HEK293T (cell line): Measurements from ENCODE around the gene ARHGAP8.

Source experiments
- FOXA1 ChIP-seq: fragments of 450-650 bp; IDR thresholded peaks from 2 replicates; pipeline ENCODE4 v1.6.1; 2016; ENCODE audit warnings: mild to moderate bottlenecking
- FOXK2 ChIP-seq: fragments of 450-650 bp; IDR thresholded peaks from 2 replicates; pipeline ENCODE4 v1.6.1; 2016; ENCODE audit warnings: mild to moderate bottlenecking
- LEF1 ChIP-seq: fragments of 450-650 bp; IDR thresholded peaks from 2 replicates; pipeline ENCODE4 v1.6.1; 2017; ENCODE audit warnings: mild to moderate bottlenecking, borderline replicate concordance
- NFRKB ChIP-seq: fragments of 450-650 bp; IDR thresholded peaks from 2 replicates; pipeline ENCODE4 v1.6.1; 2016; ENCODE audit warnings: mild to moderate bottlenecking, moderate library complexity
- SP1 ChIP-seq: fragments of 450-650 bp; IDR thresholded peaks from 2 replicates; pipeline ENCODE4 v1.6.1; 2017
- TARDBP ChIP-seq: fragments of 450-650 bp; IDR thresholded peaks from 2 replicates; pipeline ENCODE4 v1.6.1; 2016
- TF ChIP-seq, protein P1 (sequence below): fragments of 450-650 bp; IDR thresholded peaks from 2 replicates; pipeline ENCODE4 v1.6.1; 2016

- TF ChIP-seq SP1: no peak
- no peak for TF ChIP-seq NFRKB
- TF ChIP-seq, protein P1, sequence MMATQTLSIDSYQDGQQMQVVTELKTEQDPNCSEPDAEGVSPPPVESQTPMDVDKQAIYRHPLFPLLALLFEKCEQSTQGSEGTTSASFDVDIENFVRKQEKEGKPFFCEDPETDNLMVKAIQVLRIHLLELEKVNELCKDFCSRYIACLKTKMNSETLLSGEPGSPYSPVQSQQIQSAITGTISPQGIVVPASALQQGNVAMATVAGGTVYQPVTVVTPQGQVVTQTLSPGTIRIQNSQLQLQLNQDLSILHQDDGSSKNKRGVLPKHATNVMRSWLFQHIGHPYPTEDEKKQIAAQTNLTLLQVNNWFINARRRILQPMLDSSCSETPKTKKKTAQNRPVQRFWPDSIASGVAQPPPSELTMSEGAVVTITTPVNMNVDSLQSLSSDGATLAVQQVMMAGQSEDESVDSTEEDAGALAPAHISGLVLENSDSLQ: no peak
- no peak for TF ChIP-seq FOXA1
- no peak for TF ChIP-seq TARDBP
- TF ChIP-seq LEF1: no peak
- TF ChIP-seq FOXK2: no peak
Measured at GRCh38 chr22:44797181-44797725, 44.9 kb downstream of the ARHGAP8 start.
